Lung microvascular endothelial cell (primary cell): ENCODE data around the gene PDYN. TPM values are rescaled to one million over a fixed set of nuclear protein-coding genes. Genes with fewer than 3 reads are reported as not detected.
"Not testable (repeated sequence)": the region's sequence is repeated elsewhere in the genome, so short reads cannot be mapped to it uniquely, and the experiment has no call there.

Source experiments
- DNase-seq, 2 donors: peaks; one replicate each; pipeline versions ENCODE4 v3.0.0 to v3.0.0-alpha.2; 2010; ENCODE audit warnings: low read depth in 2 of 2
- total RNA-seq: library from RNA; depleted of rRNA; stranded (reverse); fragments of >200 nt; gene quantifications from 2 replicates; pipeline ENCODE4 v1.2.1, GENCODE V29; 2014

The PDYN gene
- total RNA-seq, result not detected in 2 replicates

- no peak for DNase-seq
These were observed at the start of gene PDYN for GRCh38 chr20:1993986-1994385. Gene PDYN (minus strand): TSS chr20:1994058. CDS start chr20:1983084, 10,974 bp downstream.

GRCh38 chr20:2042400-2042799 lies 48.5 kb upstream of the PDYN start:
- DNase-seq, result peak in 1 of 2 donors; percentile 63

- no peak for DNase-seq
These were observed 44.3 kb upstream of the PDYN start for GRCh38 chr20:2038161-2038560.

- DNase-seq, result no peak
These were observed 43.5 kb upstream of the PDYN start for GRCh38 chr20:2037296-2037914.

GRCh38 chr20:2036357-2036756 lies 42.5 kb upstream of the PDYN start:
- not testable (repeated sequence) for DNase-seq

GRCh38 chr20:2032168-2032567 lies 38.3 kb upstream of the PDYN start:
- DNase-seq, result no peak

- no peak for DNase-seq
These were observed 32.7 kb upstream of the PDYN start for GRCh38 chr20:2026514-2026913.

GRCh38 chr20:2026004-2026403 lies 32.1 kb upstream of the PDYN start:
- no peak for DNase-seq

- DNase-seq, result no peak
These were observed 29.3 kb upstream of the PDYN start for GRCh38 chr20:2023151-2023550.

- no peak for DNase-seq
These were observed 28.3 kb upstream of the PDYN start for GRCh38 chr20:2022163-2022562.

GRCh38 chr20:2010533-2010932 lies 16.7 kb upstream of the PDYN start:
- DNase-seq, result no peak

- peak; percentile 48 to 53 for DNase-seq
These were observed 12.8 kb upstream of the PDYN start for GRCh38 chr20:2006452-2007361.

- DNase-seq, result peak; percentile 61 to 71
These were observed 12.1 kb upstream of the PDYN start for GRCh38 chr20:2005831-2006426.

GRCh38 chr20:2005359-2005758 lies 11.5 kb upstream of the PDYN start:
- no peak for DNase-seq

- no peak for DNase-seq
These were observed 10.3 kb upstream of the PDYN start for GRCh38 chr20:2004171-2004570.

- DNase-seq, result no peak
These were observed 8.5 kb upstream of the PDYN start for GRCh38 chr20:2002365-2002764.

GRCh38 chr20:2001119-2001518 lies 7.3 kb upstream of the PDYN start:
- DNase-seq, result no peak

GRCh38 chr20:2000285-2000684 lies 6.4 kb upstream of the PDYN start:
- no peak for DNase-seq

- no peak for DNase-seq
These were observed 4.9 kb upstream of the PDYN start for GRCh38 chr20:1998715-1999114.

GRCh38 chr20:1998193-1998520 lies 4.3 kb upstream of the PDYN start:
- DNase-seq, result no peak

GRCh38 chr20:1997483-1998192 lies 3.8 kb upstream of the PDYN start:
- no peak for DNase-seq
